ENCODE measurements around the gene RPAP2. TPM values are rescaled to one million over a fixed set of nuclear protein-coding genes. Genes with fewer than 3 reads are reported as not detected.
A peak's percentile ranks its signal among the peaks of the same experiment; 100 is the strongest.
"Not testable (repeated sequence)": the region's sequence is repeated elsewhere in the genome, so short reads cannot be mapped to it uniquely, and the experiment has no call there.

Gene RPAP2
- 10 to 100 TPM in 2 of 4 donors, 1 to 10 TPM in 2; 3.2 to 37.8 (median 11.7) TPM for total RNA-seq

- Histone ChIP-seq H3K4me3 (peak within 1 kb of the TSS; percentile 48 to 95 (median 86)), H3K27me3 (no peaks in the 10 kb centered on the region), H3K36me3 (peaks cover 0 to 3% (median 0%) of the 10 kb centered on the region in 4 donors), H3K4me1 (peaks cover 3 to 22% (median 18%) of the 10 kb centered on the region in 4 donors), H3K27ac (peak within 1 kb of the TSS; percentile 93 to 95 (median 94)), H3K9me3 (no peaks in the 10 kb centered on the region)
- intact Hi-C loops (cut with DNase I; ENCODE audit: low total_unique reads), result no loop called here
- WGBS, 2 donors (ENCODE audit: low coverage in 1 of 2), result 0% methylated on average over 76 of the region's 76 CpGs; no CpG with 5 or more reads in 1 of the 2 donors
- no peak for TF ChIP-seq EP300 (IDR thresholded peaks at IDR 0.05; ENCODE audit: low read depth)
- peak; percentile 79 for TF ChIP-seq POLR2A (IDR thresholded peaks at IDR 0.05)
- peak; percentile 79 to 82 (median 81) for TF ChIP-seq POLR2AphosphoS5 (IDR thresholded peaks at IDR 0.05)
- peak; percentile 84 for DNase-seq
- in situ Hi-C loops (cut with MboI; ENCODE audit: low pct_ligation_motif_present in 1 of 4, low pct_unique_long_range_greater_than_20kb in 1 of 4, low sequenced_read_pairs in 3 of 4), result loop anchor here in 2 of 4 donors (25.0 kb wide), 3 partner anchors 287 to 787 kb away; partner anchors contain the start of gene CDC7 (in 1 of the 2)
These were observed at the start of gene RPAP2, which contains the start of gene GLMN for GRCh38 chr1:92298573-92299476. Gene RPAP2, plus strand, starts transcription at chr1:92299059. Its CDS starts 15 bp downstream, at chr1:92299074. Gene GLMN, minus strand, starts transcription at chr1:92298987. Its CDS starts 988 bp downstream, at chr1:92297999.

DNA sequence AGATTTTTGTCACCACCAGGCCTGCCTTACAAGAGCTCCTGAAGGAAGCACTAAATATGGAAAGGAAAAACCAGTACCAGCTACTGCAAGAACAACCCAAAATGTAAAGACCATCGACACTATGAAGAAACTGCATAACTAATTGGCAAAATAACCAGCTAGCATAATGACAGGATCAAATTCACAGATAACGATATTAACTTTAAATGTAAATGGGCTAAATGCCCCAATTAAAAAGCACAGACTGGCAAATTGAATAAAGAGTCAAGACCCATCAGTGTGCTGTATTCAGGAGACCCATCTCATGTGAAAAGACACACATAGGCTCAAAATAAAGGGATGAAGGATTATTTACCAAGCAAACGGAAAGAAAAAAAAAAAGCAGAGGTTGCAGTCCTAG is 44.1 kb upstream of the RPAP2 start:
- H3K27me3 ChIP-seq; DNase-seq; H3K4me3 ChIP-seq; intact Hi-C loops (cut with DNase I; ENCODE audit: low total_unique reads); H3K27ac ChIP-seq; H3K4me1 ChIP-seq; H3K9me3 ChIP-seq; in situ Hi-C loops (cut with MboI; ENCODE audit: low pct_ligation_motif_present in 1 of 4, low pct_unique_long_range_greater_than_20kb in 1 of 4, low sequenced_read_pairs in 3 of 4): not testable (repeated sequence)
- peaks cover 0 to 31% (median 9%) of the 10 kb centered on the region in 4 donors for H3K36me3 ChIP-seq
- 50 to 60% methylated on average over 2 to 3 of the region's 3 CpGs for WGBS, 2 donors (ENCODE audit: low coverage in 1 of 2)

DNA sequence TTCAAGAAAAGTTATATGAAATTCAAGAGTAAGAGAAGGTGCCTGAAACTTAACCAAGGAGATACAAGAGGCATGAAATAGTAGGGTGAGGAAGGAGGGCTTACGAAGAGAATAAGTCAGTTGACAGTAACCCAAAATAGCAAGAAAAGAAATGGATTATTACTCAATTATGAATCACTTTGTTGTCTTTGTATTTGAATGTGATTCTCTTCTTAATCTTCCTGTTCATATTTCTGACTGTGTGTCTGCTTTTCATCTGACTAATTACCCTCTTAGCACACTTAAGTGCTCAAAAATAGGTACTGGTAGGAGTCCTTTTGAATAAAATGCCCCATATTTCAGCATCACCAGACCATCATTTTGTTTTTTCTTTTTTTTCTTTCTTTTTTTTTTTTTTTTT is 39.5 kb upstream of the RPAP2 start:
- Histone ChIP-seq H3K4me1 (no peaks in the 10 kb centered on the region), H3K4me3 (no peak overlapping the region), H3K27me3 (no peaks in the 10 kb centered on the region), H3K36me3 (peaks cover 0 to 17% (median under 1%) of the 10 kb centered on the region in 4 donors), H3K27ac (no peak overlapping the region), H3K9me3 (peaks cover 0 to 3% of the 10 kb centered on the region in 2 donors)
- 63 to 98% methylated on average over 1 of the region's 1 CpG for WGBS, 2 donors (ENCODE audit: low coverage in 1 of 2)
- TF ChIP-seq EP300 (IDR thresholded peaks at IDR 0.05; ENCODE audit: low read depth), result no peak
- DNase-seq, result no peak
- in situ Hi-C loops (cut with MboI; ENCODE audit: low pct_ligation_motif_present in 1 of 4, low pct_unique_long_range_greater_than_20kb in 1 of 4, low sequenced_read_pairs in 3 of 4), result no loop called here
- intact Hi-C loops (cut with DNase I; ENCODE audit: low total_unique reads), result no loop called here

- intact Hi-C loops (cut with DNase I; ENCODE audit: low total_unique reads) (loop anchor here (1.0 to 2.0 kb wide), 2 partner anchors 11 to 112 kb away; no protein-coding TSS in a partner anchor), in situ Hi-C loops (cut with MboI; ENCODE audit: low pct_ligation_motif_present in 1 of 4, low pct_unique_long_range_greater_than_20kb in 1 of 4, low sequenced_read_pairs in 3 of 4) (no loop called here)
- 81 to 86% methylated on average over 3 of the region's 3 CpGs for WGBS, 2 donors (ENCODE audit: low coverage in 1 of 2)
- DNase-seq, result no peak
- TF ChIP-seq EP300 (IDR thresholded peaks at IDR 0.05; ENCODE audit: low read depth), result no peak
- TF ChIP-seq POLR2AphosphoS5 (IDR thresholded peaks at IDR 0.05), result no peak
- TF ChIP-seq POLR2A (IDR thresholded peaks at IDR 0.05), result no peak
- TF ChIP-seq CTCF (IDR thresholded peaks at IDR 0.05), result no peak
- Histone ChIP-seq H3K4me3 (no peak overlapping the region), H3K36me3 (peaks cover 0 to 11% (median 0%) of the 10 kb centered on the region in 4 donors), H3K9me3 (no peaks in the 10 kb centered on the region), H3K27me3 (no peaks in the 10 kb centered on the region), H3K27ac (no peak overlapping the region), H3K4me1 (no peaks in the 10 kb centered on the region)
These were observed 36.3 kb upstream of the RPAP2 start for GRCh38 chr1:92262516-92262915.

DNA sequence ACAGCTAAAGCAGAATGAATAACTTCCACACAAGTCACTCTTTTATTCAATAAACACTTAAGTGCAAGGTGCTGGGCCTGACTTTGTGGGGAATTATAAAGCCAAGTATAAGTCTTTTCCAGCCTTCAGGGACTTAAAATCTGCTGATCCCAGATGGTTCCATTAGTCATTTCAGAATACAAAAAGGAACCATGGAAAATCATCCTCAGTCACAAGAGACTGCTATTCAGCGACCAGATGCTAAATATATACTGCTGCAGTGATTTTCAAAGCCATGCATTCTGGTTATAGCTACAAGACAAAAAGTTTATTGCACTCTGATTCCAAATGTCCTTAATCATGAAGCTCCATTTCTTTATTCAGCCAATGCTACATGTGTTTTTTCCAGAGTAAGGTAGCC is 25.8 kb upstream of the RPAP2 start:
- no peak for TF ChIP-seq POLR2AphosphoS5 (IDR thresholded peaks at IDR 0.05)
- no peaks in the 10 kb centered on the region for H3K9me3 ChIP-seq
- H3K36me3 ChIP-seq, result peaks cover 0 to 7% (median 2%) of the 10 kb centered on the region in 4 donors
- no peaks in the 10 kb centered on the region for H3K4me1 ChIP-seq
- intact Hi-C loops (cut with DNase I; ENCODE audit: low total_unique reads) (no loop called here), in situ Hi-C loops (cut with MboI; ENCODE audit: low pct_ligation_motif_present in 1 of 4, low pct_unique_long_range_greater_than_20kb in 1 of 4, low sequenced_read_pairs in 3 of 4) (no loop called here)
- no peak overlapping the region for H3K4me3 ChIP-seq
- WGBS, 2 donors (ENCODE audit: low coverage in 1 of 2), result 75 to 89% methylated on average over 1 of the region's 1 CpG
- H3K27ac ChIP-seq, result no peak overlapping the region
- no peak for DNase-seq
- H3K27me3 ChIP-seq, result no peaks in the 10 kb centered on the region

DNA sequence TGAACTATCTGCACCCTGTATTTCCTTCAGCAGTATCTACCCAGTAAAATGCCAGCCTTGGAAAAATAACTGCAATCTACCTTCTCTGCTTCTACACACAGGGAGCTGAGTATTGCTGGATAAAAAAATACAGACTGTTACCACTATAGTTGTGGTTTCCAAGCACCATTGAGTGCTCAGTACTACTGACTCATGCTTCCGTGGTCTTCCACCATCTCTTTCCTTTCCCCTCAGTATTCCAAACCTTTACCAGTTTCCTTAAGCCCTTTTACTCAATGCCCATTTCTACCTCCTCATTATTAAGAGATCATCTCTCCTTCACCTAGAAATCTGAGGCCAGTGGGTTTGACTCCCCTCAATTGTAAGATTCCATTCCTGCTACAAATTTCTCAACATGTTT is 23.9 kb upstream of the RPAP2 start:
- H3K9me3 ChIP-seq, result no peaks in the 10 kb centered on the region
- peaks cover 0 to 14% (median 2%) of the 10 kb centered on the region in 4 donors for H3K36me3 ChIP-seq
- in situ Hi-C loops (cut with MboI; ENCODE audit: low pct_ligation_motif_present in 1 of 4, low pct_unique_long_range_greater_than_20kb in 1 of 4, low sequenced_read_pairs in 3 of 4) (loop anchor here in 2 of 4 donors (25.0 kb wide), 3 partner anchors 263 to 763 kb away; partner anchors contain the start of gene CDC7 (in 1 of the 2)), intact Hi-C loops (cut with DNase I; ENCODE audit: low total_unique reads) (no loop called here)
- no peaks in the 10 kb centered on the region for H3K4me1 ChIP-seq
- DNase-seq, result no peak
- H3K27ac ChIP-seq, result no peak overlapping the region
- no peaks in the 10 kb centered on the region for H3K27me3 ChIP-seq
- WGBS, 2 donors (ENCODE audit: low coverage in 1 of 2), result 96 to 100% methylated on average over 1 of the region's 1 CpG
- TF ChIP-seq EP300 (IDR thresholded peaks at IDR 0.05; ENCODE audit: low read depth) (no peak), CTCF (IDR thresholded peaks at IDR 0.05) (no peak), POLR2A (IDR thresholded peaks at IDR 0.05) (no peak), POLR2AphosphoS5 (IDR thresholded peaks at IDR 0.05) (no peak)
- H3K4me3 ChIP-seq, result no peak overlapping the region

All from transverse colon (tissue), 4 donors.